ENCODE results near the gene NBEA.

NBEA gene

DNA sequence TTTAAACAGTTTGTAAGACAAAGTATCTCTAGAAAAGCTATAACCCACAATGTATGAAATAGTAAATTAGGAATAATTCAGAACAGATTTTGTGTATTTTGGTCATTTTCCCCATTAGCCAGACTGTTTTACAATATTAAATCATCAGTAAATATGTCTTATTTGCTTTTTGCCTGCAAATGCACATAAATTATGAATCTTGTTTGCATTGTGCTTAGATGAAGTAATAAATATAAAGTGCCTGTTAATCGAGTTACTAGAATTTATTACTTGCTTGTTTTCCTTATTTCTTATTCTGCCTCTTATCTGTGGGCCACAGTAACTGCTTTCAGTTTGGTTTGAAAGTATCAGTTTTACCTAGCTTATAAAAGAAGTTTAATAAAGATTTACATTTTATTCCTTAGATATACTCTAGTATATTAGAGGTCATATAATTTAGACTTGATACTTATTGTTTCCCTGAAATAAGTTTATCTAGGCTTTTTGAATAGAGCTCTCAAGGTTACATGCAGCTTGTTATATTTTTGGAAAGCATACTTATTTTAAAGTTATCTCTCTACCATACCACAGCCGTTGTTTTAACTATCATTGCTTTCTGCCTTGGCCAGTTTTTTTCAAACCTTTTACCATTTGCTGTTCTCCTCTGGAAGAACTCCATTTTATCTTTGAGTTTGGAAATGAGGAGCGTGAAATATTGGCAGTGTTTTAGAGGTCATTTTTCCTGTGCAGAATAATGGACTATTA, 238.0 kb downstream of the NBEA start:
- no peak for DNase-seq

DNA sequence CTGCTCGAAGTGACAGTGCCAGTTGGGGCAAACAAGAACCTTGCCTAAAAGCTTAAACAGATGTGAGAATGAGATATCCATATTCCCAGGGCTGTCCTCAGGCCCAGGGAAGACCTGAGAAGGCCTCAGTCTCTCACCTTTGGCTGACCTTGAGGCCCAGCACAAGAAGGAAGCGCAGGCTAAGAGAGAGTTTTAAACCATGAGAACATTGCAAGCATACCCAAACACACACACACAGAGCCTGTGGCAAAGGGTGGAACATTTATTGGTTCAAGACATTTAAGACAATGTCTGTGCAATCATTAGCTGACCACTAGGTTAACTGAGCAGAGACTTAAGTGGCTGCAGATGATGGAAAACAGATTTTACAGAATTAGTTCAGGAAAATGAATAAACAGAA, 248.2 kb downstream of the NBEA start:
- no peak for DNase-seq

DNA sequence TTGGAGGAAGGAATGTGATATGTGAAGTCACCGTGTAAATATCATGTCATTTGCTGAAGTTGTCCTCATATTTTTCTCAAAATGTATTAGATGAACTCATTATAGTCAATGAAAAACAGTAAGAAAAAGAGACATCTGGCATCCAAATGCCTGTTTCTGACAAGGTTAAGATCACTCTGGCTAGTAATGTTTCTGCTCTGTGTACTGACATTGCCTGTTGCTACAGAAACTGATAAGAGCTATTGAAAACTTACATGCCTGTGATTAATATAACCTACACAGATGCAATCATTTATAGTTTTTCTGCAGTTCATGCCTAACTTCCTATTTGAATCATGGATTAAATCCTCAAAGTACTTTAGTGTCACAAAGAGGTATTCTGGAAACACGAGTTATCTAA, 249.8 kb downstream of the NBEA start:
- no peak for DNase-seq

DNA sequence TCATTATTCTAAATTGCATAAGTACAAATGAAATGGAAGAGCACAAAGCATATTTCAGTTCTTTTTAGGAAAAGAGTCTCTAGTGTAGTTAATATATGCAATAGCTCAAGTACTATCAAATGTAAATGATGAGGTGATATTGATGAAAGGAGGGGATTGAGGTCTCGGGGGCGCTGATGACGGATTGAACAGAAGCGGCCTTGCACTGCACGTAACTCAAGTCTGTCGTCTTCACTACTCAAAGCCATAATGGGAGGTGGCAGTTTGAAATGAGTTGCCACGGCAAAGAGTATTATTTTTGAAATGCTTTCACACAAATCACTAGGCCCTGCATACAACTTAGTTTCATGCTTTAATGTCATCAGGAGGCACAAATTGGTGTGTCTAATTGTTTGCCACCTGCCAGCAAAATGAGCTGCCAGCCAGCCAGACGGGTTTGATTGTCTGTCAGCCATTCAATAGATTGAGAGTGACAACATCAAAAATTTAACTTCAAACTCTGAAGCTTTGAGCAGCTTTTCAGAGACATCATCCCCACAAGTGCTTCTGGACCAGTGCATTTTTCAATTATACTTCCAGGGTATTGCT, 256.6 kb downstream of the NBEA start:
- no peak for DNase-seq

DNA sequence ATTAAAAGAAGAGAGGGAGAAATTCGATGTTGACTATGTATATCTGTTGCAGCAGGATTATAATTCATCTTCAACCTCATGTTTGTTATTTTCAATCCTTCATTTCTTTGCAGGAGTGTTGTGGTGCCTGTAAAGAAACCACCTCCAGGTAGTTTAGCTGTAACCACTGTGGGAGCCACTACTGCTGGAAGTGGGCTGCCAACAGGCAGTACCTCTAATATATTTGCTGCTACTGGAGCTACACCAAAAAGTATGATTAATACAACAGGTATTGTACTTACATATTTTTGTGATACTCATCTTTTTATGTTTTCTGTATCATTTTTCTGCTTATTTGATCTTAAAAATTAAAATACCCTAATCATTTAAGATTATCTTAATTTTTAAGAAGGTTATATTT, 266.5 kb downstream of the NBEA start:
- DNase-seq, result no peak

DNA sequence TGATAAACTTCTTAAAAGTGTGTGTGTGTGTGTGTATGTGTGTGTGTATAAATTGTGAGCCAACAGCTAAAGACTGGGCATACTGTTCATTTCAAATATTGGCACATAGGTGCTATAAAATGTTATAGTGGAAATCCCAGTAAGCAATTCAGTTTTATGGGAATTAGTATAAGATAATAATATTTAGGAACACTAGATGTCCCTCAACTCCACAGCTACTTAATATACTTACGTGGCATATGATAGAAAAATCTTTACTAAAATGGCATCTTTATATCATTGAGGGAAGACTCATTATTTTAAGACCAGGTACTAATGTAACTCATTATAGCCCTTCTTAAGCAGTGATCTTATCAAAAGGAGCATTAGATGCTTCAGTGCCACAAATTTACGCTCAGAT, 268.2 kb downstream of the NBEA start:
- no peak for DNase-seq

DNA sequence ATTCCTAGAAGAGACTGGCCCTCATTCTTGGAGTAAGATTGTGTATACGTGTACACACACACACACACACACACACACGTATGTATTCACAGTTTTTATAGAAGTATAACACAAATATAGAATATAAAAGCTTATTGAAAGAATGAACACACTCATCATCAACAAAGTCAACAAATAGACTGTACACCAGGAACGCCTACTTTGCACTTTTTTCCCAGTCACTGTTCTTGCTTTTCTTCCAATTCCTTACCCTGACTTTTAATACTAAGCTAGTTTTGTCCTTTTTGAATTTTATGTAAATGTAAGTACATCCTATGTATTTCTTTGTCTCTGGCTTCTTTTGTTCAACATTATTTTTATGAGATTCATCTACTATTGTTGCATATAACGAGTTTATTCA, 269.9 kb downstream of the NBEA start:
- DNase-seq, result no peak

DNA sequence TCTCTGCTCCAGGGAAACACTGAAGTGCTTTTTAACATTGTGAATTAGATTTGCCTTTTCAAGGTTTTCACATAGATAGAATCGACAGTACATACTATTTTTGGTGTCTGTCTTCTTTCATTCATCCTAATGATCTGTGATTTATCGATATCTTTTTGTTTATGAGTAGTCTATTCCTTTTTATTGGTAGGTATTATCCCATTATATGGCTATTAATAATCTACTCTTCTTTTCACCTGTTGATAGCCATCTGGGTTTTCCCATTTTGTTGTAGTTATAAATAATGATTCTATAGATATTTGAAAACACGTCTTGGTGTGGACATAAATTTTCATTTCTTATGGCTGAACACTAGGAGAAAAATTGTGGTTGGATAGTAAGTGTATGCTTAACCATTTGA, 271.8 kb downstream of the NBEA start:
- DNase-seq, result no peak

DNA sequence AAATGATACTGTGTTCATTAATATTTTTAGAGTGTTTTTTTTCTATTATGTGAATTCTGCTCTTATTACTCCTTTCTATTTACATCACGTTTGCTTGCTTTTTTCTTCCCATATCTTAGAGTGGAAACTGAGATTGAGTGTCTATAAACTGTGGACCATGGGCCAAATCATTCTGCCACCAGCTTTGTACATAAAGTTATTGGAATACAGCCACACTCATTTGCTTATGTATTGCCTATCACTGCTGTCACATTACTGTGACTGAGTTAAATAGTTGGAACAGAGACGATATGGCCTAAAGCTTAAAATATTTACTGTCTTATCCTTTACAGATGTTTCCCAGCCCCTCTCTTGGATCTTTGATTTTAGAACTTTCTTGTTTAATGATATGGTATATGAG, 274.1 kb downstream of the NBEA start:
- no peak for DNase-seq

DNA sequence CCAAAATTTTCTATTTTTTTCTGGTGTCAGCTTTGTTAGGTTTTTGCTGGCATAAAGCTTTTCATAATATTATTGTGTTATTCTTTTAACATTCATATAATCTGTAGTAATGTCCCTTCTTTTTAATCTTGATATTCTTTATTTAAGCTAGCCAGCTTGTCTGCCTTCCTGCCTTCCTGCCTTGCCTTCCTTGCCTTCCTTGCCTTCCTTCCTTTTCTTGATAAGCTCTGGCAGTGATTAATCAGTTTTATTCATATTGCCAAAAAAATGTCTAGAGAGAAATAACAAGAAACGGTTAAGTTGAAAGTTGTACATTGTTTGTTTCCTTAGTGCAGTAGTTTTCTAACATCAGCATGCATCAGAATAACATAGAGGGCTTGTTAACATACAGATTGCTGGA, 277.0 kb downstream of the NBEA start:
- no peak for DNase-seq

DNA sequence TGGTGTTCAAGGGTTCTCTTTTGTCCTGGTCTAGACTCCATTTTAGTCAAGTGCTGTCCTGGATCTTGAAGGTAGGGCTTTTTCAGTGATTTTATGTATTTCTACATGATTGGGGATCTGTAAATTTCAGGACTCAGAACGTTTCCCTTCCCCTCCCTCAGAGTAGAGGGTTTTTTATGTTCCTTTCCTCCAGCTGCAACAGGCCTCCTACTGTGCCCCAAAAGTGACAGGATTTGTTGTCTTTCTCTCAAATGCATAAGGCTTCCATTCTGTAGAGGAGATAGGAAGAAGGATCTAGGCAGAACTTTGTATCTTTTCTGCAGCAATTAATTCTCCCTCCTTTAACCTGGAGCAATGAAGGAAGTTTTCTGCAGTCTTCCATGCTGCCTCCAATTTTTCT, 283.1 kb downstream of the NBEA start:
- DNase-seq, result no peak

DNA sequence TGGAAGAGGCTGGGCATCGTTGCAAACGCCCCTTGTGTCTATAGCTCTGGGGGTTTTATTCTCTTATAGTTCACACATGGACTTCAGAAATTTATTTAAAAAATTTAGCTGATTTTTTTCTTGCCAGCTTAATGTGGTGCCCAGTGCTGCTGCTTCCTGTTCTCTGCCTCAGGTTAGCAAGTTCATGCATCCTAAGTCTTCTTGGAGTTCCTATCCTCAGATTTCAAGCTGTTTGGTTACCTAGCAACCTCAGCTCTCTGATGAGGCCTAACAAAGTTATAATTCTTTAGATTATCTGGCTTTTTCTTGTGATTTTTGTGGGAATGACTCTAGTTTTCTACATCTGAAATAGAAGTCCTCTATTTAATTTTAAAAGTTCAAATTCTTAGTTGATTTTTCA, 283.5 kb downstream of the NBEA start:
- no peak for DNase-seq

DNA sequence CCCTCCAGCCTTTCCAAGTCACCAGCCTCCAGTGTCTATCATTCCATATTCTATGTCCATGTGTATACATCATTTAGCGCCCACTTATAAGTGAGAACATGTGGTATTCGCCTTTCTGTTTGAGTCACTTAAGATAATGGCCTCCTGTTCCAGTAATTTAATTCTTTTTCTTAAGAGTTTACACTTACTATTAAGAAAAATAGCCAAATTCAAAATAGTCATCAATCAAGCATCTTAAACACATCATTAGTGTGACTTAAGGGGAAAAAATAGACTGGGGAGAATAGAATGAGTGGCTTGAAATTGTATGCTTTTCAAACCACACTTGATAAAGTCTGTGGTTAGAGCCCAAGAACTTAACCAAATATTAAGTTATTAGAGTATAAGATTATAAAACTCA, 286.5 kb downstream of the NBEA start:
- no peak for DNase-seq

DNA sequence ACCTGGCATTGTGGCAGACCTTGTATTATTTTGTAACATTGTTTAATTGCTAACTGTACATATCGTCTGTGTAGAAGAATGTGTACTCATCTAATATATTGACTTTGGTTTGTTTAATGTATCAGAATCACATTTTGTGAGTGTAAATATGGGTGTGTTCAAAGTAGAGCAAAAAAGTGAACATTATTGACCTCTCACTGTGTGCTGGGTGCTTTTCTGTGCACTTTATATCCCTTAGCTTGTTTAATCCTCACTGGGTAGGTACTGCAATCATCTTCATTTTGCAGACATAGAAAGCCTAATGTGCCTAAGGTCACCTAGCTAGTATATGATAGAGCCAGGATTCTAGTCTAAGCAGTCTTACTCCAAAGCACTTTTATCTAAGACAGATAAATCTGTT, 289.4 kb downstream of the NBEA start:
- no peak for DNase-seq

DNA sequence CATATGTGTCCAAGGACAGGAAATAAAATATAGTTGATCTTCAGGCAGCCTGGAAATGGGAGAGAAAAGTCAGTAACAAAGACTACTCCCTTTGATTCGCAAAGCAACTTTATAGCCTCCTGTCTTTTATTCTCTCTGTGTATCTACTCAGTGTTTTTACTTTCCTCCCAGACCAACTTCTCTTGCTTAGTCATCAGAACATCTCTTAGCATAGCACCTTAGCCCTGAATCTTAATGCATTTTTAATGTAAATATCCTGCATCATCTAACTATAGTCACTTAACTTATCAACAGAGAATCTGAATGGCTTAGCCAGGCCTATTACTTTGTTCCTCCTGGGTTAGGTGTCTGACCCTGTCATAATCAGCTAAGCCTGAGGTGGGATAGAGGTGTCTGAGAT, 296.2 kb downstream of the NBEA start:
- no peak for DNase-seq

DNA sequence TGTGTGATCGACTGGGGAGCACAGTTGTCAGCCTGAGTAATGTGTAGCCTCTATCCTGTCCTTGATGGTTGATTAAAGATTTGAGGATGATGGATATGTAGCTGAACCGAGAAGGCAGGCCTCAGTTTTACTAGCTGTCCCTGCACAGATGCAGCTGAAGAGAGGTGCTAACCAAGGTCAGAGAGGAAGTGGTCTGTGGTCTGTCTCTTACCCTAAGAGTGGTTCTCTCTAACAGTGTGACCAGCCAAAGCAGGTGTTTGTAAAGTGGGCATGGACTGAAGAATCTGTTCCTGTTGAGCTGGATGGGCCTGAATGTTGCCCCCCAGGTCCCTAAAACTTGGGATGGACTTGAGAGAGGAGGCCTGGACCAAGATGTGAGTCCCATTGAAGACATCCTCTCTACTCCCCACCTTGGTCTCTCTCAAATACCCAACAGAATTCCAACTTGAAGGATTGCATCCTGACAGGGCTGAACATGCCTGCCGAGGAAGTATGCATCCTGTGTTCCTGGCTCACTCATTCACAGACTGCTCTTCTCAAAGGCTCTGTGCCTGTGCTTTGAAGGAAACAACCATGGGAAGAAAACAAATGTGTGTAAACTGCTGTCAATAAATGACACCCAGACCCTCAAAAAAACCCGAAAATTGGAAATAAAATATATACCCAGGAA, 310.6 kb downstream of the NBEA start:
- no peak for DNase-seq

DNA sequence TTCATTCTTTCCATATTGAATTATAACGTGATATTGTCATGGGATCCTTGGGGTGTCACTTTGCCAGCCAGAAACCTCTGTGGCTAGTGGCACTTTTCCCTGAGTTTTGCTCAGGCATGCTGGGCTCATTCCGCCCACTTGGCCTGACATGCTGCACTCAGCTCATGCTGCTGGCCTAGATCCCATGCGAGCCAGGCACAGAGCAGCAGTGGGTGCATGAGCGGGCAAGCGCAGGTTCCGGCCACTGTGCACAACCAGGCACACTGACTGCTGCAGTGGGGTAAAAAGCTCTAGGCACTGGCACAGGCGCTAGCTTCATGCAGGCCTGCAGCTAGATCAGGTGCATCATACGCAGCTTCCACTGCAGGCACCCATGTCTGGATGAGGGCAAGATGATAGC, 313.2 kb downstream of the NBEA start:
- no peak for DNase-seq

DNA sequence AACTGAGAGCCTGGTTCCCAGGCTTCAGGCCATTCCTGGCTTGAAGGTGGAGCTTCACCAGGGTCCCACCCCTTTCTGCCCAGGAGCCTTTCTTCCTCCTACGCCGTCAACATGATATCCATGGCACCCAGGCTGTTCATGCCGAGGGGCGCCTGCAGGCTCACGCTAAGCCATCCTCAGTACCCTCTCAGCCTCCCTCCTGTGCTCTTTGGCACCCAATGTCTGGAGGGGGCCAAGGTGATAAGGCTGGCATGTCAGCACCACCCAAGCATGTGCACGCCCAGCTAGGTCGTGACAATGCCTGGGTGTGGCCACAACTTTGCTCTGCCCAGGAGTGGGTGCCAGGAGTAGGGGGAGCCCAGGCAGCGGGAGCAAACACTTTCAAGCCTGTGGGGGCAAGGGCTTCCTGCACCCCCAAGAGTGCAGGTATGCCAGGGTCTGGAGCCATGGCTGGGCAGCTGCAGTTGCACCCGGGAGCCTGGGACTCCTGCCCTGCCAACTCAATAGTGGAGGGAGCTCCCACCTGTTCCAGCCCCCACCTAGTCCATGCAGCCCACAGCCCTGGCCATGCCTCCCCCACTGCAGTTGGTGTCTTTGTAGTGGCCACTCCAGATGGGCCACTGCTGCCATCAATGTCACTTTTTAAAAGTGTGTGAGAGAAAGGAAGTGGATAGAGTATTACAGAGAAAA, 314.5 kb downstream of the NBEA start:
- no peak for DNase-seq

DNA sequence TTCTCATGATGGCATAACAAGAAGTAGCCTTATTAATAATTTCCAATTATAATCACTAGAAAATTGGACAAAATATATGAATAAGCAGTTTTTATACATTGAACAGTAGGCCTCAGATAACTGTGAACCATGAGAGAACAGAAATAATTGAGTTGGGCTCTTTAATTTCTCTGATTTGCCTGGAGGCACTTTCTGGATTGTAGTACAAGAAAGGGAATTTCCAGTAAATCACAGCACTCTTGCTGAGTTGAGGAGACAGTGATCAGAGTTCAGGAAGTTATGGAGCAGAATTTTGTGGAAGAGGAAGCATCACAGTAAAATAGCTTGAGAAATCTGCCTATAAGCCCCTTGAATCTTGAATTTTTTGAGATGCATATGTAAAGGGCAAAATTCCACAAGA, 318.2 kb downstream of the NBEA start:
- no peak for DNase-seq

DNA sequence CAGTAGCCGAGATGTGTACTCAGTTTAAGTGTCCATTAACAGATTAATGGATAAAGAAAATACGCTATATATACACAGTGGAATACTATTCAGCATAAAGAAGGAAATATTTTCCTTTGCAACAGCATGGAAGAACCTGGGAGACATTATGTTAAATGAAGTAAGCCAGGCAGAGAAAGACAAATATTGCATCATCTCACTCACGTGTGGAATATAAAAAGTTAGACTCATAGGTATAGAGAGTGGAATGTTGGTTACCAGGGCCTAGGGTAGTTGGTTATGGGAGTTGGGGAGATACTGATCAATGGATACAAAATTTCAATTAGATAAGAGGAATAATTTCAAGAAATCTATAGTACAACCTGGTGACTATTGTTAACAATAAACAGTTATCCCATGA, 324.3 kb downstream of the NBEA start:
- DNase-seq, result no peak

DNA sequence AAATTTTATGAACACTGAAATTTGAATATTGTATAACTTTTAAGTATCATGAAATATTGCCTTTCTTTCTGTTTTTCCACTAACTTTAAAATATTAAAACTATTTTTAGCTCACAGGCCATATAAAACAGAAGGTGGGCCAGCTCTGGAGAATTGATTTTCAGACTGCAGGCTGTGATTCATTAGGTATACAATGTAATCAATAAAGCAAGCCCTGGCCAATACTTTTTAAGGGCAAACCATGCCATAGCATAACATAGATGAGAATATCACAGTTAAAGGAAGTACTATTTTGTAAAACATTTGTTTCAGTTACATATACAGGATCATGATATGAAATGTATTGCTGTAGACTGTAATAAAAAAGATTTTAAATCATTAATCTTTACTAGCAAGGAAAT, 336.8 kb downstream of the NBEA start:
- no peak for DNase-seq

DNA sequence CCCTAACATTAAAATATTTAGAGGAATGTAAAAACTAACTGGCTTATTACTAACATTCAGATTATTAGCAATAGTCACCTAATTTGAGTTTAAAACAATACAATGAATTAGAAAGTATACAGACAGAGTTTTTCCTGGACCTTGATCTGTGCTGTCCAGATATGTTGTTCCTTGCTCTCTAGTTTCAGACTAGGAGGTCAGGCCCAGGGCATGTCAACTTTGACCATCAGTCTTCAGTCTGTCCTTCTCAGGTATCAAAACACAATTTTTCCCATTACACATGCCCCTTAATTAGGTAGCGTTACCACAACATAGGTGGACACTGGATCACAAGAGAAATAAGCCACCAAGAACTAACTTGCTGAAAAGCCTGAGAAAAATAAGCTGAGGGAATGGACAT, 337.4 kb downstream of the NBEA start:
- DNase-seq, result no peak

DNA sequence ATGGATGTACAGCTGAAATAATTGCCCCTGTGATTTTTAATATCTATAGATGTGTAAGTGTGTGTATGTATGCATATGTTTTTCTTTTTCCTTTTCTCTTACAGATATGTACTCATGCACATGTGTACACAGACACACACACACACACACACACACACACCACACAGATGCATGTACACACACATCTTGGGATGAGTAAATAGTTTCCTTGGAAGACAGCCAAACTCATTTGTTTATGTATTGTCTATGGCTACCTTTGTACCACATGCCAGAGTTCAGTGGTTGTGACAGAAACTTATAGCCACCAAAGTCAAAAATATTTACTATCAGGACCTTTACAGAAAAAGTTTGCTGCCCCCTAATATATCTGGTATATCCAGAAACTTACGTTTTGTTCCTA, 341.8 kb downstream of the NBEA start:
- no peak for DNase-seq

DNA sequence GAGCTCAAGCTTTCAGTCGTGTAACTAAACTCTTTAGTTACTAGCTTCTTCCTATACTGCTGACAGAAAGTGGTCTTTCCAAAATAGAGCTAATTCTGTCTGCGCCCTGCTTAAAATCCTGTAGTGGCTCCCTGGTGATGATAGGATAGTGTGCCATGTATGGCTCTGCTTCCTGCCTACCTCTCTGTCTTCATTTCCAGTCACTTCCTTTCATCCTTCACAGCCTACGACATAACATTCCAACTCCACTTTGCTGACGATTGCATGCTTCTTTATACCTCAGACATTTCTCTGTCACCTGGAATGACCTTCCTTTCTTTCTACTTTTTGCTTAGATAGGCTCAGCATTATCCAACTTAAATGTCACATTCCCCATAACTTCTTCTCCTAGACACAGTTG, 343.6 kb downstream of the NBEA start:
- no peak for DNase-seq

Data from activated effector memory CD4-positive, alpha-beta T cell treated with Interleukin-2 at 50 U/mL for 16 hours (primary cell).